ENCODE measurements around the gene HTR7. TPM values are rescaled to one million over a fixed set of nuclear protein-coding genes. Genes with fewer than 3 reads are reported as not detected.
A peak's percentile ranks its signal among the peaks of the same experiment; 100 is the strongest.
"Not testable (repeated sequence)": the region's sequence is repeated elsewhere in the genome, so short reads cannot be mapped to it uniquely, and the experiment has no call there.

The HTR7 gene
- total RNA-seq, 1 donor from 2014 or later: 0.93 TPM

- not testable (repeated sequence) for H3K36me3 Mint-ChIP-seq (ENCODE audit: insufficient read depth); H3K4me1 Mint-ChIP-seq (ENCODE audit: low read depth); H3K9me3 Mint-ChIP-seq (ENCODE audit: low read depth); H3K27me3 Mint-ChIP-seq; H3K4me3 Mint-ChIP-seq (ENCODE audit: low read depth); DNase-seq (ENCODE audit: low spot score, unreplicated experiment); H3K27ac Mint-ChIP-seq
- TF ChIP-seq CTCF (IDR thresholded peaks at IDR 0.05; ENCODE audit: unreplicated experiment): peak; percentile 76
Observed at GRCh38 chr10:90880059-90880719, 22.4 kb upstream of the HTR7 start.

GRCh38 chr10:90879062-90879461, 21.2 kb upstream of the HTR7 start:
- H3K27me3 Mint-ChIP-seq: no peaks in the 10 kb centered on the region
- no peaks in the 10 kb centered on the region for H3K9me3 Mint-ChIP-seq (ENCODE audit: low read depth)
- H3K36me3 Mint-ChIP-seq (ENCODE audit: insufficient read depth): peaks cover 10% of the 10 kb centered on the region
- DNase-seq (ENCODE audit: low spot score, unreplicated experiment): no peak
- no peak overlapping the region for H3K4me3 Mint-ChIP-seq (ENCODE audit: low read depth)
- TF ChIP-seq CTCF (IDR thresholded peaks at IDR 0.05; ENCODE audit: unreplicated experiment): no peak
- peaks cover 5% of the 10 kb centered on the region for H3K4me1 Mint-ChIP-seq (ENCODE audit: low read depth)
- H3K27ac Mint-ChIP-seq: no peak overlapping the region

GRCh38 chr10:90872648-90873020, 14.8 kb upstream of the HTR7 start:
- no peak for TF ChIP-seq CTCF (IDR thresholded peaks at IDR 0.05; ENCODE audit: unreplicated experiment)
- H3K4me3 Mint-ChIP-seq (ENCODE audit: low read depth): peak overlapping the region; percentile 92
- peaks cover 12% of the 10 kb centered on the region for H3K27me3 Mint-ChIP-seq
- H3K27ac Mint-ChIP-seq: peak overlapping the region; percentile 96
- H3K36me3 Mint-ChIP-seq (ENCODE audit: insufficient read depth): peaks cover 2% of the 10 kb centered on the region
- peaks cover 8% of the 10 kb centered on the region for H3K9me3 Mint-ChIP-seq (ENCODE audit: low read depth)
- no peak for DNase-seq (ENCODE audit: low spot score, unreplicated experiment)
- peaks cover 12% of the 10 kb centered on the region for H3K4me1 Mint-ChIP-seq (ENCODE audit: low read depth)

GRCh38 chr10:90871766-90872647, 14.2 kb upstream of the HTR7 start, which contains the start of gene RPP30:
Gene RPP30 (plus strand): TSS chr10:90871974. CDS start chr10:90871987, 13 bp downstream.
- Mint-ChIP-seq H3K4me3 (ENCODE audit: low read depth) (peak within 1 kb of the TSS; percentile 92), H3K36me3 (ENCODE audit: insufficient read depth) (peaks cover 1% of the 10 kb centered on the region), H3K27ac (peak within 1 kb of the TSS; percentile 96), H3K27me3 (peaks cover 18% of the 10 kb centered on the region), H3K4me1 (ENCODE audit: low read depth) (peaks cover 12% of the 10 kb centered on the region), H3K9me3 (ENCODE audit: low read depth) (peaks cover 8% of the 10 kb centered on the region)
- no peak for TF ChIP-seq CTCF (IDR thresholded peaks at IDR 0.05; ENCODE audit: unreplicated experiment)
- DNase-seq (ENCODE audit: low spot score, unreplicated experiment): peak; percentile 71

GRCh38 chr10:90871279-90871765, 13.5 kb upstream of the HTR7 start:
- Mint-ChIP-seq H3K4me1 (ENCODE audit: low read depth) (peaks cover 12% of the 10 kb centered on the region), H3K4me3 (ENCODE audit: low read depth) (peak overlapping the region; percentile 92), H3K9me3 (ENCODE audit: low read depth) (peaks cover 8% of the 10 kb centered on the region), H3K27me3 (peaks cover 23% of the 10 kb centered on the region), H3K36me3 (ENCODE audit: insufficient read depth) (peaks cover 1% of the 10 kb centered on the region), H3K27ac (peak overlapping the region; percentile 96)
- DNase-seq (ENCODE audit: low spot score, unreplicated experiment): peak; percentile 14
- TF ChIP-seq CTCF (IDR thresholded peaks at IDR 0.05; ENCODE audit: unreplicated experiment): peak; percentile 59

All from progenitor cell of endocrine pancreas (in vitro differentiated cells).